CD14-positive monocyte (primary cell): ENCODE measurements around the gene KRTAP12-4. TPM values are rescaled to one million over a fixed set of nuclear protein-coding genes. Genes with fewer than 3 reads are reported as not detected.

Source experiments
- DNase-seq, 3 donors: peaks; one replicate each; pipeline ENCODE4 v3.0.0-alpha.2; 2011 to 2022
- H2AFZ ChIP-seq: 2 replicates; pipeline ENCODE4 v1.6.0; 2012; ENCODE audit warnings: mild to moderate bottlenecking, low read depth, low read length, inconsistent platforms; ENCODE audit not compliant: insufficient read depth, poor library complexity, severe bottlenecking
- H3K27ac ChIP-seq, 2 donors: 1 replicate in 1 of 2; 2 replicates in 1 of 2; pipeline ENCODE4 v1.5.1; 2012 to 2013; ENCODE audit warnings: low read length in 2 of 2, control low read depth in 1 of 2, inconsistent platforms in 1 of 2, low read depth in 1 of 2, mild to moderate bottlenecking in 1 of 2
- H3K27me3 ChIP-seq, 2 donors: one replicate each; pipeline versions ENCODE4 v1.6.0 to v1.6.1; 2011 to 2013; ENCODE audit warnings: low read length in 2 of 2; ENCODE audit not compliant: control insufficient read depth in 2 of 2, insufficient read depth in 2 of 2
- H3K36me3 ChIP-seq, 2 donors: replicated peaks in 1 of 2; 1 replicate in 1 of 2; 2 replicates in 1 of 2; pipeline versions ENCODE4 v1.5.1 to v1.6.1; 2012 to 2013; ENCODE audit warnings: low read length in 2 of 2, control low read depth in 1 of 2, inconsistent platforms in 1 of 2, mild to moderate bottlenecking in 1 of 2; ENCODE audit not compliant: insufficient read depth in 2 of 2, control insufficient read depth in 1 of 2
- H3K4me1 ChIP-seq, 2 donors: 1 replicate in 1 of 2; 2 replicates in 1 of 2; pipeline versions ENCODE4 v1.5.1 to v1.6.1; 2012 to 2013; ENCODE audit warnings: low read length in 2 of 2, control low read depth in 1 of 2, inconsistent platforms in 1 of 2, mild to moderate bottlenecking in 1 of 2, moderate library complexity in 1 of 2; ENCODE audit not compliant: insufficient read depth in 2 of 2, control insufficient read depth in 1 of 2
- H3K4me2 ChIP-seq: replicated peaks from 2 replicates; pipeline ENCODE3; 2012; ENCODE audit warnings: low read length, moderate library complexity, mild to moderate bottlenecking; ENCODE audit not compliant: poor library complexity, severe bottlenecking; ENCODE audit errors: extremely low read depth
- H3K4me3 ChIP-seq, 3 experiments: fragments of 200-600 bp in 1 of 3; sonication (generic) in 1 of 3; replicated peaks in 1 of 3; 1 replicate in 2 of 3; 2 replicates in 1 of 3; pipeline ENCODE4 v1.5.1; 2011 to 2013; ENCODE audit warnings: low read length in 3 of 3, mild to moderate bottlenecking in 3 of 3, control low read depth in 2 of 3, low read depth in 2 of 3, inconsistent platforms in 1 of 3, moderate library complexity in 1 of 3
- H3K79me2 ChIP-seq: 2 replicates; pipeline ENCODE4 v1.6.0; 2012; ENCODE audit warnings: mild to moderate bottlenecking, control low read depth, inconsistent platforms, low read length, moderate library complexity; ENCODE audit not compliant: insufficient read depth
- H3K9ac ChIP-seq: 2 replicates; pipeline ENCODE4 v1.6.0; 2017; ENCODE audit warnings: low read length, mild to moderate bottlenecking; ENCODE audit not compliant: insufficient read depth, poor library complexity, severe bottlenecking
- H3K9me3 ChIP-seq, 2 donors: replicated peaks in 1 of 2; 1 replicate in 1 of 2; 2 replicates in 1 of 2; pipeline versions ENCODE4 v1.5.1 to v1.6.1; 2012 to 2013; ENCODE audit warnings: low read length in 2 of 2, control low read depth in 1 of 2; ENCODE audit not compliant: control insufficient read depth in 1 of 2, insufficient read depth in 1 of 2
- H4K20me1 ChIP-seq: 2 replicates; pipeline ENCODE4 v1.6.0; 2012; ENCODE audit warnings: mild to moderate bottlenecking, low read length, control low read depth, moderate library complexity; ENCODE audit not compliant: insufficient read depth
- H3K27ac Mint-ChIP-seq, 7 donors: one replicate each; pipeline ENCODE4 v1.8.0; 2020; ENCODE audit warnings: mild to moderate bottlenecking in 7 of 7, mixed read lengths in 7 of 7, moderate library complexity in 6 of 7, inconsistent platforms in 2 of 7
- H3K27me3 Mint-ChIP-seq, 3 donors: one replicate each; pipeline ENCODE4 v1.8.0; 2021 to 2022; ENCODE audit warnings: low read depth in 3 of 3, mild to moderate bottlenecking in 3 of 3, mixed read lengths in 3 of 3, moderate library complexity in 3 of 3, inconsistent platforms in 1 of 3
- H3K36me3 Mint-ChIP-seq, 2 donors: one replicate each; pipeline ENCODE4 v1.8.0; 2020; ENCODE audit warnings: mixed read lengths in 2 of 2, inconsistent platforms in 1 of 2, mild to moderate bottlenecking in 1 of 2
- H3K4me1 Mint-ChIP-seq: one replicate; pipeline ENCODE4 v1.8.0; 2020; ENCODE audit warnings: mild to moderate bottlenecking, mixed read lengths
- H3K4me3 Mint-ChIP-seq, 2 donors: one replicate each; pipeline ENCODE4 v1.8.0; 2020; ENCODE audit warnings: mild to moderate bottlenecking in 2 of 2, mixed read lengths in 2 of 2, moderate library complexity in 1 of 2
- H3K9me3 Mint-ChIP-seq, 7 donors: one replicate each; pipeline ENCODE4 v1.8.0; 2020 to 2022; ENCODE audit warnings: mixed read lengths in 7 of 7, mild to moderate bottlenecking in 6 of 7, moderate library complexity in 6 of 7, inconsistent platforms in 2 of 7
- CTCF ChIP-seq: fragments of 200-600 bp; IDR thresholded peaks from one replicate; pipeline ENCODE4 v1.8.0; 2022; ENCODE audit warnings: antibody characterized with exemption, mild to moderate bottlenecking
- WGBS: methylation state at CpG from one replicate; pipeline ENCODE4 v1.1.5; 2013; ENCODE audit warnings: missing lambda C conversion rate; ENCODE audit not compliant: insufficient coverage; 5-methylcytosine and 5-hydroxymethylcytosine counted together
- intact Hi-C, 2 donors: fragments of 100-400 bp; cut with micrococcal nuclease; formaldehyde crosslinking; loops; one replicate each; pipeline versions ENCODE4 v1.15.0 to v1.15.1; 2023
- polyA plus RNA-seq, 3 donors: library from polyadenylated mRNA; depleted of rRNA in 1 of 3; unstranded in 2 of 3; stranded (reverse) in 1 of 3; fragments of 300-500 nt in 2 of 3; fragments of >200 nt in 1 of 3; fragmentation: Illumina TruSeq in 2 of 3; gene quantifications; 1 replicate in 2 of 3; 2 replicates in 1 of 3; pipeline ENCODE4 v1.2.3, GENCODE V29; 2012 to 2021

The KRTAP12-4 gene
- polyA plus RNA-seq, 3 donors, result not detected

GRCh38 chr21:44615911-44616590, 38.4 kb downstream of the KRTAP12-4 start:
- H3K4me3 ChIP-seq, result no peak overlapping the region
- H3K4me1 ChIP-seq, result no peaks in the 10 kb centered on the region
- no peaks in the 10 kb centered on the region for H3K79me2 ChIP-seq
- H3K27me3 Mint-ChIP-seq, result peaks cover 3 to 12% (median 4%) of the 10 kb centered on the region in 3 donors
- H3K9me3 ChIP-seq, result peaks cover 16 to 21% of the 10 kb centered on the region in 2 donors
- H3K27me3 ChIP-seq, result no peaks in the 10 kb centered on the region
- H3K9me3 Mint-ChIP-seq, result peaks cover 22 to 34% (median 26%) of the 10 kb centered on the region in 7 donors
- H2AFZ ChIP-seq, result no peak overlapping the region
- no peaks in the 10 kb centered on the region for H3K36me3 Mint-ChIP-seq
- H3K4me1 Mint-ChIP-seq, result peaks cover 10% of the 10 kb centered on the region
- H3K4me2 ChIP-seq, result no peak overlapping the region
- 90% methylated on average over 16 of the region's 17 CpGs for WGBS
- no peaks in the 10 kb centered on the region for H3K36me3 ChIP-seq
- DNase-seq, result no peak
- TF ChIP-seq CTCF, result no peak
- H3K27ac Mint-ChIP-seq, result no peak overlapping the region
- no peak overlapping the region for H3K9ac ChIP-seq
- H3K27ac ChIP-seq, result no peak overlapping the region
- intact Hi-C loops, result no loop called here
- H4K20me1 ChIP-seq, result no peaks in the 10 kb centered on the region
- H3K4me3 Mint-ChIP-seq, result no peak overlapping the region

- no peak overlapping the region for H3K27ac ChIP-seq
- no peaks in the 10 kb centered on the region for H3K36me3 ChIP-seq
- no peaks in the 10 kb centered on the region for H3K36me3 Mint-ChIP-seq
- H3K79me2 ChIP-seq, result no peaks in the 10 kb centered on the region
- no peak overlapping the region for H2AFZ ChIP-seq
- H3K4me3 ChIP-seq, result no peak overlapping the region
- no peak overlapping the region for H3K9ac ChIP-seq
- no peak for TF ChIP-seq CTCF
- H3K9me3 Mint-ChIP-seq, result peaks cover 25 to 40% (median 29%) of the 10 kb centered on the region in 7 donors
- no peak for DNase-seq
- no peak overlapping the region for H3K27ac Mint-ChIP-seq
- intact Hi-C loops, result no loop called here
- H4K20me1 ChIP-seq, result no peaks in the 10 kb centered on the region
- peaks cover 10% of the 10 kb centered on the region for H3K4me1 Mint-ChIP-seq
- 96% methylated on average over 3 of the region's 8 CpGs for WGBS
- no peak overlapping the region for H3K4me3 Mint-ChIP-seq
- no peak overlapping the region for H3K4me2 ChIP-seq
- peaks cover 3 to 11% (median 4%) of the 10 kb centered on the region in 3 donors for H3K27me3 Mint-ChIP-seq
- peaks cover 22 to 25% of the 10 kb centered on the region in 2 donors for H3K9me3 ChIP-seq
- no peaks in the 10 kb centered on the region for H3K27me3 ChIP-seq
- no peaks in the 10 kb centered on the region for H3K4me1 ChIP-seq
Measured at GRCh38 chr21:44615466-44615865, 39.0 kb downstream of the KRTAP12-4 start.
